ENCODE data around the gene IRAK3.
"Not testable (repeated sequence)": the region's sequence is repeated elsewhere in the genome, so short reads cannot be mapped to it uniquely, and the experiment has no call there.

IRAK3 gene

DNA sequence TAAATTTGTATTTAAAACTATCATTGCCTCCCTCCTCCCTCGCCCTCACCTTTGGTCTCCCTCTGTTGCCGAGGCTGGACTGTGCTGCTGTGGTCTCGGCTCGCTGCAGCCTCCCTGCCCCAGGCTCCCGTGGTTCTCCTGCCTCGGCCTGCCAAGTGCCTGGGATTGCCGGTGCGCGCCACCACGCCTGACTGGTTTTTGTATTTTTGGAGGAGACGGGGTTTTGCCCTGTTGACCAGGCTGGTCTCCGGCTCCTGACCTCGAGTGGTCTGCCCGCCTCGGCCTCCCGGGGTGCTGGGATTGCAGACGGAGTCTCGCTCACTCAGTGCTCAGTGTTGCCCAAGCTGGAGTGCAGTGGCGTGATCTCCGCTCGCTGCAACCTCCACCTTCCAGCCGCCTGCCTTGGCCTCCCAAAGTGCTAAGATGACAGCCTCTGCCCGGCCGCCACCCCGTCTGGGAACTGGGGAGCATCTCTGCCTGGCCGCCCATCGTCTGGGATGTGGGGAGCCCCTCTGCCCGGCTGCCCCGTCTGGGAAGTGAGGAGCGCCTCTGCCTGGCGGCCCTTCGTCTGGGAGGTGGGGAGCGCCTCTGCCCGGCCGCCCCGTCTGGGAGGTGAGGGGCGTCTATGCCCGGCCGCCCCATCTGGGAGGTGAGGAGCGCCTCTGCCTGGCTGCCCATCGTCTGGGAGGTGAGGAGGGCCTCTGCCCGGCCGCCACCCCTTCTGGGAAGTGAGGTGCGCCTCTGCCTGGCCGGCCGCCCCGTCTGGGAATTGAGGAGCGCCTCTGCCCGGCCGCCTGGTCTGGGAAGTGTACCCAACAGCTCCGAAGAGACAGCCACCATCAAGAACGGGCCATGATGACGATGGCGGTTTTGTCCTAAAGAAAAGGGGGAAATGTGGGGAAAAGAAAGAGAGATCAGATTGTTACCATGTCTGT, 14.4 kb upstream of the IRAK3 start:
- DNase-seq: not testable (repeated sequence)

- no peak for DNase-seq
Observed at GRCh38 chr12:66176105-66176900, 12.7 kb upstream of the IRAK3 start.

DNA sequence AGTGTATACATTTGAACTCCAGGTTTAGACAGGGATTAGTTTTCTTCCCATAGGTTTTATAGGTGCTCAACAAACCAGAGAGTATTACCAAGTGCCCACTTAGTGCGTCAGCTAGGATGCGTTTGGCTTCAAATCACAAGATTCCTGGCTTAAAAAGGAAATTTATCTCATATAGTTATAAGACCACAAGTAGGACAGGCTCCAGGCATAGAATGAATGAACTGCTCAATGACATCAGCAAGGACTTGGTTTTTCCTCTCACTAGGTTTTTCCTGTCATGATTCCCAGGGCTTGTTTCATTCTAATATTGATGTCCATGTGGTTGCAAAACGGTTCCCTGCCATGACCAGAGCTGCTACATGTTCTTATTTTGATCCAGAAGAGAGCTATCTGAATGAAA, 6.1 kb upstream of the IRAK3 start:
- no peak for DNase-seq

DNA sequence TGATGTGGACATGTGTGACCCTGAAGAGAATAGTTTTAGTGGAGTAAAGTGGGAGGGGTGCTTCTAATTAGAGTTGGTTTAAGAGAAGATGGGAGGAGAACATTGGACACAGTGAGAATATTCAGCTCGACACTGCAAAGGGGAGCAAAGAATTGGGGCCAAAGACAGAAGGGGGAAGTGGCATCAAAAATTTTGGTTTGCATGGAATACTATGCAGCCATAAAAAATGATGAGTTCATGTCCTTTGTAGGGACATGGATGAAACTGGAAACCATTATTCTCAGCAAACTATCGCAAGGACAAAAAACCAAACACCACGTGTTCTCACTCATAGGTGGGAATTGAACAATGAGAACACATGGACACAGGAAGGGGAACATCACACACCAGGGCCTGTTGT, 4.2 kb upstream of the IRAK3 start:
- DNase-seq: not testable (repeated sequence)

- no peak for DNase-seq
Observed at GRCh38 chr12:66187036-66187435, 2.0 kb upstream of the IRAK3 start.

DNA sequence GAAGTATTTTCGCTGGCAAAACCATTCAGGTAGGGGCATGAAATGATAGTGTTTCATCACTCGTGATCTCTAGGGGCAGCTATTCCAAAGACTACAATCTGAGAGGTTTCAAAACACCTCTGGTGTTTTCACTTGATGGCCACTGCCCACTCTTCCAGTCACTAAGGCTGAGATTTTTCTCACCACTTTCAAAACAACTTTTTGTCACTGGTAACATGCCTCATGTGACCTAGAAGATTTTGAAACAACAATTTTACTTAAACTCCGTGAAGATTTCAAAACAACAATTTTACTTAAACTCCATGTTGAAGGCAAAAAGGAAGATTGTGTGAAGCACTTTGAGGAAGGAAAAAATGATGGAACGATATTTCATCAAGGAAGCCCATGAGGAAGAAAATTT, 1.2 kb upstream of the IRAK3 start:
- no peak for DNase-seq

DNA sequence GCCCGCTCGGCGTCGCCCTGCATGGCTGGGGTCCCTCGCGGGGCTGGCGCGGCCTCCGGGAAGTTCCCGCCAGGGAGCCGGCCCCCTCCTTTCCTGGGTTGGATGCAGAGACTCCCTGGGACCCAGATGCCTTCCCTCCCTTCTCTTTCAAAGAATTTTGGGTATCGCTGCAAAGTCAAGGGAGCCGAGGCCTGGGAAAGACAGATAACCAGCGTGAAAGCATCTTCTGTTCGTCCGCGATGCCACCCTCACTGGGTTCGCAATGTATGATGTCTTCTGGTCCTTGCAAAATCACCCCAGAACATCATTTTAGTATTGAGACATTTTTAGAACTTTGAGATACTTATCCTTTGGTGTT, 451 bp downstream of the IRAK3 start:
- DNase-seq: no peak

DNA sequence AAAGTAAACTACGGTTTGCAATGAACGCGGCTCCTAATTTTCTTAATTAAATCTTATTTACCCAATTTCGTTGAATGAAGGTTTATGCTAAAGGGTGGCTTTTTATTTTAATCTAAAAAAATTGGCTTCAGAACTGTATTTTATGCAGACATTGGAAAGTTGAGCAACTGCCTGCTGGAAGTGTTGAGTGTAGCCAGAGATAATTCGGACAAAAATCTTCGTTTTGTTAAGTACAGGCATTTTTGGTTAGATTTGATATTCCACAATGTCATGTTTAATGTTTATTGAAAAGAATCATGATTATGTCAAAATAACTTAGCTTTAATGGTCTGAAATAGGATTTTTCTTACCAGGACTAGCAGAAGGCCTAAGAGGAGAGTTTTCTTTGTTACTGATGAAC, 875 bp downstream of the IRAK3 start:
- DNase-seq: no peak

- no peak for DNase-seq
Observed at GRCh38 chr12:66190519-66191370, 1.7 kb downstream of the IRAK3 start.

- DNase-seq: no peak
Observed at GRCh38 chr12:66191547-66192126, 2.6 kb downstream of the IRAK3 start.

DNA sequence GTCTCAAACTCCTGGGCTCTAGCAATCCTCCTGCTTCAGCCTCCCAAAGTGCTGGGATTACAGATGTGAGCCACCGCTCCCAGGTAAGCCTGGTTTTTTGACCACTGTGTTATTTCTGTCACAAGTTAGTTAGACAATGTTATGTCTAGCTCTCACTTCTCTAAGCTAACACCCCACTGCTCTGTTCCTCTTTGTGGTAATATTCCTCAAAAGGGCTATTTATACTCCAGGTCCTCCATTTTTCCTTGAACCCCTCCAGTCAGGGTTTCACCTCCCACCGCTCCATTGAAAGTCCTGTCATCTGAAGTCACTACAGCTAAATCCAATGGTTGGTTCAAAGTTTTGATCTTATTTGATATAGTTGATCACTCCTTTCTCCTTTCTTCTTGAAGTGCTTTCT, 5.1 kb downstream of the IRAK3 start:
- DNase-seq: no peak

DNA sequence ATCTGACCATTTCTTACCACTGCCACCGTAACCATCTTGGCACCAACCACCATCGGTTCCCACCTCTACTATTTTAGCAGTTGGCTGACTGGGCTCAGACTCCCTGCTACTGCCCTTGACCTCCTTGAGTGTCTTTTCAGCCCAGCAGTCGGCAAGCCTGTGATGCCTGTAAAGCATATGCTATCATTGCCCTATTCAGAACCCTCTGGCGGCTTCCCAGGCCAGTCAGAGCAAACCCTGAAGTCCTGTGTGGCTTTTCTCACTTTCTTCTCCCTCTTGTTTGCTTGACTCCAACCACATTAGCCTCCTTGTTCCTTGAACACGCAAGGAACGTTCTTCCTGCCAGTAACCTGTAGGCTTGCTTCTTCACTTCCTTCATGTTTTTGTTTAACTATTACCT, 6.2 kb downstream of the IRAK3 start:
- no peak for DNase-seq

GRCh38 chr12:66196806-66197205, 7.8 kb downstream of the IRAK3 start:
- no peak for DNase-seq

- no peak for DNase-seq
Observed at GRCh38 chr12:66197495-66197921, 8.5 kb downstream of the IRAK3 start.

- DNase-seq: no peak
Observed at GRCh38 chr12:66199141-66199540, 10.1 kb downstream of the IRAK3 start.

DNA sequence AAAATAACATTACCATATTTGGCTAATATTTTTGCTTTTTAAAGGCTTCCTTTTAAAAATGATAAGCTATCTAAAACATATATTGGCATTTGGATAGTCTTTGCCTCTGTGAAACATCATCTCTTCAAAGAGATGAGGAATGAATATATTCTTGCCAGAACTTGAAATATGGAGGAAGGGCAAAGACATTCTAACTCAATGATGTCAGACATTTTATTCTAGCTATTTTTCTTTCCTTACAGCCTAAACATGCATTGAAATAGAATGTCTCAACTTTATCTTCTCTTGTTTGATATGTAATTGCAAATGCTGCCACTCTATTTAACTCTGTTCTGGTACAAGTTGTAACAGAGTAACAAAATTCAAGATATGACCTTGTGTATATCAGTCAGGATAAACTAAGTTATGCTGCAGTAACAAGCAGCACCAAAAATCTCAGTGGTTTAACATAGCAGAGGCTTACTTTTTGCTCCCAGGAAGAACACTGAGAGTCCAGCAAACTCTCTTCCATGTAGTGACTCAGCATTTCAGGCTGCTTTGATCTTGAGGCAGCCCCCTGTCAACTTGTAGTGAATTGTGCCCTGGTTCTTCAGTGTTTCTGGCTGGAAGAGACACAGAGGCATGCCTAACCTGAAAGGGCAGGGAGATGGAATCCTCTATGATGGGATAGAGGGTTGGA, 11.0 kb downstream of the IRAK3 start:
- no peak for DNase-seq

- no peak for DNase-seq
Observed at GRCh38 chr12:66203820-66204219, 14.8 kb downstream of the IRAK3 start.

DNA sequence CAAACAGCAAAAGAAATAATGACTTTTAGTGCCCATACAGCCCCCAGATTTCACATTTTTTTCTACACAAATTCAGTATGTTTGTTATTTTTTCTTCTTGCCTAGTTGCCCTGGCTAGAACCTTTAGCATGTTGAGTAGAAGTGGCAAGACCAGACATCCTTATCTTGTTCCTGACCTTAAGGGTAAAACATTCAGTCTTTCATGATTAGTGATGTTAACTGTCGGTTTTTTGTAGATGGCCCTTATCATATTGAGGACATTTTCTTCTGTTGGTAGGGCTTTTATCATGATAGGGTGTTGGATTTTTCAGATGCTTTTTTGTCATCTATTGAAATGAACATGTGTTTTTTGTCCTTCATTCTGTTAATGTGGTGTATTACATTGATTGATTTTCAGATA, 17.1 kb downstream of the IRAK3 start:
- DNase-seq: no peak

DNA sequence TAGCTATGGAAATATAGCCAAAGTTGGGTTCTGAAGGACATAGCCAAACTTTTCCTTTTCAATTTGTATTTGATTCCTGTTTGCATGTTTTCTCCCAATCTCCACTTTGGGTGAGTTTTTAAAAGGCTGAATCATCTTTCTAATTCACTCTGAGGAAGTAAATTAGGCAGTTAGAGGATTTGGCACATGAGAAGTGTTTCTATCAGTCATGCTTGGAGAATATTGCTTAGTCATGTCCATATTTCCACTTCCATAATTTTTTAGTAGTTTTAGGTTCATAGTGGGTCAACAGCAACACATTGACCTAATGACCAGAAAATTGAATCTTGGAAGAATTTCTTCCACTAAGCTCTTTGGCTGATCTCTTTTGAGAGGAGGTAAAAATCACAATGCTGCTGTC, 21.8 kb downstream of the IRAK3 start:
- DNase-seq: no peak

DNA sequence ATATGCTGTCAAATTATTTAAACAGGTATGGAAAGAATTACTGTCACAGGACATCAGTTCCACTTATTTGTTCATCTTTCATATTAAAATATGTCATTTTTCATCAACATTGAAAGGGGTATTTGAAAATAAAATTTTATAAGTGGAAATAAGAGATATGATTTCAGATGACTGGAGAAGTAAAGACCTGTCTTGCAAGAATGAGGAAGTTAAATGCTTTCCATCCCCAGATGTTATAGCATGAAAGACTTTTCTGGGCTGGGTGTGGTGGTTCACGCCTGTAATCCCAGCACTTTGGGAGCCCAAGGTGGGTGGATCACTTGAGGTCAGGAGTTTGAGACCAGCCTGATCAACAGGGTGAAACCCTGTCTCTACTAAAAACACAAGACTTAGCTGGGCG, 22.6 kb downstream of the IRAK3 start:
- DNase-seq: not testable (repeated sequence)

- DNase-seq: not testable (repeated sequence)
Observed at GRCh38 chr12:66213011-66213410, 24.0 kb downstream of the IRAK3 start.

- no peak for DNase-seq
Observed at GRCh38 chr12:66217342-66217917, 28.4 kb downstream of the IRAK3 start.

Data from stimulated activated CD4-positive, alpha-beta T cell treated with anti-CD3 and anti-CD28 coated beads, Interleukin-2, amount 100 ng/mL, for 48 hours (primary cell).